ENCODE measurements around the gene CALM3.

CALM3 gene

DNA sequence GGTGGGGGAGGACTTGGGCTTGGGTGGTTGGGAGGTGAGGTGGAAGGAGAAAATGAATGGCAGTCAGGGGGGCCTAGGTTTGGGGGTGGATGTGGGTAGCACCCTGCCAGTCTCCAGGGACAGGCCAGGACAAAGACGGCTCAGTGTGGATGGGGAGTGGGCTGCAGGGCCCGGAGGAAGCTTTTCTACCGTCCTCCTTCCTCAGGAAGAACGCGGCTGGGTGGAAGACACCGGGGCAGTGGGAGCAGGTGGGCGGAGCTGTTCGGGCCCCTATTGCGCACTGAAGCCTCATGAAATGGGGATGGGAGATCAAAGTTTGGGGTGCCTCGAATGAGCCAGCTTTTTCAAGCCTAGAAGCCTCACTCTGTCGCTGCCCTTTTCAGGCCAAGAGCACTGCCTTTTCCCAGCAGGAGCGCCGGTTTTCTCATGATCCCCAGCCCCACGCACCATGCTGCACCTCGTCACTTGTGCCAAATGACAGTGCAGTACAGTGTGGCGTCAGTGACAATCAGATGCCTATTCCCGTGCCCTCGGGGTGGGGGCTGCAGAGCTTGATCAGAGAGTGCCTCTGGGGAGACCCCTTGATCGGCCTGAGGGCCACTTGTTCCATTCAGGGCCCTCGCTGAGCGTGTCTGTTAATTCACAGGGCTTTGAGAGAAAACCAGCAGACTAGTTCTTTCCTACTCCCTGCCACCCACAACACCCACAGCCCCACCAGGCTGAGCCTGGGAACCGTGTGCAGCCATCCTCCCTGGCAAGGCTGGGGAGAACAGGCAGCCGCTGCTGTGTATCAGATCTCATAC, 1.5 kb downstream of the CALM3 start:
- TF ChIP-seq, protein P1, sequence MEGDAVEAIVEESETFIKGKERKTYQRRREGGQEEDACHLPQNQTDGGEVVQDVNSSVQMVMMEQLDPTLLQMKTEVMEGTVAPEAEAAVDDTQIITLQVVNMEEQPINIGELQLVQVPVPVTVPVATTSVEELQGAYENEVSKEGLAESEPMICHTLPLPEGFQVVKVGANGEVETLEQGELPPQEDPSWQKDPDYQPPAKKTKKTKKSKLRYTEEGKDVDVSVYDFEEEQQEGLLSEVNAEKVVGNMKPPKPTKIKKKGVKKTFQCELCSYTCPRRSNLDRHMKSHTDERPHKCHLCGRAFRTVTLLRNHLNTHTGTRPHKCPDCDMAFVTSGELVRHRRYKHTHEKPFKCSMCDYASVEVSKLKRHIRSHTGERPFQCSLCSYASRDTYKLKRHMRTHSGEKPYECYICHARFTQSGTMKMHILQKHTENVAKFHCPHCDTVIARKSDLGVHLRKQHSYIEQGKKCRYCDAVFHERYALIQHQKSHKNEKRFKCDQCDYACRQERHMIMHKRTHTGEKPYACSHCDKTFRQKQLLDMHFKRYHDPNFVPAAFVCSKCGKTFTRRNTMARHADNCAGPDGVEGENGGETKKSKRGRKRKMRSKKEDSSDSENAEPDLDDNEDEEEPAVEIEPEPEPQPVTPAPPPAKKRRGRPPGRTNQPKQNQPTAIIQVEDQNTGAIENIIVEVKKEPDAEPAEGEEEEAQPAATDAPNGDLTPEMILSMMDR (IDR thresholded peaks at IDR 0.05): no peak

- TF ChIP-seq, protein P1 (IDR thresholded peaks at IDR 0.05): no peak
These were observed 2.1 kb downstream of the CALM3 start for GRCh38 chr19:46603195-46603637.

GRCh38 chr19:46603752-46604231, 2.7 kb downstream of the CALM3 start:
- TF ChIP-seq, protein P1 (IDR thresholded peaks at IDR 0.05): no peak

DNA sequence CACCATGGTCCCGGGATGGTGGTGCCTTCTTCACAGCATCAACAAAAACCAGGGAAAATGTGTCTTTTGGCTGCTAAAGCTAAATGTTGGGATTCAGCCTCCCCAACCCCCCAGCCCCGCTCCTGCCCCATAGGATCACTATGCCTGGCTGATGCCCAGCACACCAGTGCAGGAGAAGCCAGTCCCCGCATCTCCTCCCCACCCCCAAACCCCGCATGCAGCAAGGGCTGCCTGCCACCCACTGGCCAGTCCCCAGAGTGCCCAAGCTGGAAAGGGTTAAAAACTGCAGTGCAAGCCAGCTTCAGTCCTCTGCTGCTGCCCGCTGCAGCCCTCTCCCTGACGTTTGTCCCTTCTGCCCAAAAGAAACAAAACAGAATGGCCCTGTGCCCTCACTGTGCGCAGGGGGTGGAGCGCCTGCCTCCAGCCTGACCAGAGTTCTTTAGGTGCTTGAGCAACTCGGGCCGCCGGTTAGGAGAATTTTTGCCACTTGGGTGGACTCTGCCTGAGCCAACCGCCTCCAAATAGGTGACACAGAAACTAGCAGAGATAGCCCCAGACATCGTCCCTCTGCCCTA, 3.7 kb downstream of the CALM3 start:
- TF ChIP-seq, protein P1 (IDR thresholded peaks at IDR 0.05): no peak

DNA sequence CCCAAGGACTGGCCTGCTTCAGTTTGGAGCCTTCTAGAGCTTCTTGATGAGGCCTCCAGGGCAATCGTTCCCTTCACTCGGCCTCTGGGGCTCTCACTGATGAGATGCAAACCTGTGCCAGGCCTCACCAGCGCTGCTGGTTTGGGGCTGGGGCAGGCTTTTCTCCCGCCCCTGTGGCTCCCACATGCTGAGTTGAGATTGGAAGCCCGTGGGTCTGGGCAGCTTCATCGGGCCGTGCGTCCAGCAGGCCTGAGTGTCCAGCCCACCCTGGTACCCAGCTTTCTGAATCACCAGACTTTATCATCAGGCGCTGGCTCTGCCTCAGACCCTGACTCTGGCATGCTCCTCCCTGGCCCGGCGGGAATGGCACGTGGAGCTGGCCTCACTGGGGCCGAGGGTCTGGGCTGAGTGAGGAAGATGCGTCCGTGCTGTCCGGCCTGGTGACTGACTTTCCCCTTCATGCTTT, 4.3 kb downstream of the CALM3 start:
- TF ChIP-seq, protein P1 (IDR thresholded peaks at IDR 0.05): no peak

GRCh38 chr19:46606019-46606418, 4.9 kb downstream of the CALM3 start:
- TF ChIP-seq, protein P1 (IDR thresholded peaks at IDR 0.05): no peak

- TF ChIP-seq, protein P1 (IDR thresholded peaks at IDR 0.05): no peak
These were observed 5.7 kb downstream of the CALM3 start for GRCh38 chr19:46606681-46607447.

Measured in LNCAP (cell line).